ENCODE measurements around the gene CCNI2. TPM values are rescaled to one million over a fixed set of nuclear protein-coding genes. Genes with fewer than 3 reads are reported as not detected.
A peak's percentile ranks its signal among the peaks of the same experiment; 100 is the strongest.

CCNI2 gene
- total and polyA plus RNA-seq, 10 of the 15 experiments (the other 5 are each of a cell fraction or from before 2014, with no cell fraction given), result 1.8 to 8.0 (median 3.2) TPM

DNA sequence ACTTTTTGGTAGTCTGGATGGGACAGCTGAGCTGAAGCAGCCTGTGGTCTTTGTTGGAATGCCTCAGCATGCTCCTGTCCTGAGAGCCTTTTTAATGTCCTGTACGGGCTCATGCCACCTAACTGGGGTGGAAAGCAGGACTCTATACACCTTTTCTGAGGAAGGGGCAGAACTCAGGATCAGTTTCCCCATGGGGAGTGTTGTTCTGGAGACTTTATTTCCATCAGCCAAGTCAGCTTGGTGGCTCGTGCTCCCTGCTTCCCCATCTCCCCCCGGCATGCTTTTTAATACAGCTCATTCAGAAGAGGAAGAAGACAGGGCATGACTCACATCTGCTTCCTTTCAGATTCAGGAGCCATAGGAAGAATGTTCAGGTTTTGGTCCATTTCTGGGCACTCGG lies 34.9 kb downstream of the CCNI2 start (continued):
- TF ChIP-seq, protein P1, sequence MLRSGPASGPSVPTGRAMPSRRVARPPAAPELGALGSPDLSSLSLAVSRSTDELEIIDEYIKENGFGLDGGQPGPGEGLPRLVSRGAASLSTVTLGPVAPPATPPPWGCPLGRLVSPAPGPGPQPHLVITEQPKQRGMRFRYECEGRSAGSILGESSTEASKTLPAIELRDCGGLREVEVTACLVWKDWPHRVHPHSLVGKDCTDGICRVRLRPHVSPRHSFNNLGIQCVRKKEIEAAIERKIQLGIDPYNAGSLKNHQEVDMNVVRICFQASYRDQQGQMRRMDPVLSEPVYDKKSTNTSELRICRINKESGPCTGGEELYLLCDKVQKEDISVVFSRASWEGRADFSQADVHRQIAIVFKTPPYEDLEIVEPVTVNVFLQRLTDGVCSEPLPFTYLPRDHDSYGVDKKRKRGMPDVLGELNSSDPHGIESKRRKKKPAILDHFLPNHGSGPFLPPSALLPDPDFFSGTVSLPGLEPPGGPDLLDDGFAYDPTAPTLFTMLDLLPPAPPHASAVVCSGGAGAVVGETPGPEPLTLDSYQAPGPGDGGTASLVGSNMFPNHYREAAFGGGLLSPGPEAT (IDR thresholded peaks at IDR 0.05; ENCODE audit: low read depth), result no peak
- no peak for TF ChIP-seq CBX3 (IDR thresholded peaks at IDR 0.05; ENCODE audit: borderline replicate concordance, low read depth)

- TF ChIP-seq MEF2A (IDR thresholded peaks at IDR 0.05; ENCODE audit: insufficient read depth, low read depth, low read length), result peak; percentile 45; the same call in 1 of the 2 replicates
- TF ChIP-seq, protein P2, sequence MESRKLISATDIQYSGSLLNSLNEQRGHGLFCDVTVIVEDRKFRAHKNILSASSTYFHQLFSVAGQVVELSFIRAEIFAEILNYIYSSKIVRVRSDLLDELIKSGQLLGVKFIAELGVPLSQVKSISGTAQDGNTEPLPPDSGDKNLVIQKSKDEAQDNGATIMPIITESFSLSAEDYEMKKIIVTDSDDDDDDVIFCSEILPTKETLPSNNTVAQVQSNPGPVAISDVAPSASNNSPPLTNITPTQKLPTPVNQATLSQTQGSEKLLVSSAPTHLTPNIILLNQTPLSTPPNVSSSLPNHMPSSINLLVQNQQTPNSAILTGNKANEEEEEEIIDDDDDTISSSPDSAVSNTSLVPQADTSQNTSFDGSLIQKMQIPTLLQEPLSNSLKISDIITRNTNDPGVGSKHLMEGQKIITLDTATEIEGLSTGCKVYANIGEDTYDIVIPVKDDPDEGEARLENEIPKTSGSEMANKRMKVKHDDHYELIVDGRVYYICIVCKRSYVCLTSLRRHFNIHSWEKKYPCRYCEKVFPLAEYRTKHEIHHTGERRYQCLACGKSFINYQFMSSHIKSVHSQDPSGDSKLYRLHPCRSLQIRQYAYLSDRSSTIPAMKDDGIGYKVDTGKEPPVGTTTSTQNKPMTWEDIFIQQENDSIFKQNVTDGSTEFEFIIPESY (IDR thresholded peaks at IDR 0.05), result peak; percentile 88
- TF ChIP-seq IKZF1 (conservative IDR thresholded peaks at IDR 0.05), result 0 out of 2 replicates have a peak, but pooled peaks have one; percentile 40
- TF ChIP-seq RUNX3 (IDR thresholded peaks at IDR 0.05; ENCODE audit: low read length), result peak; percentile 10; the same call in 1 of the 2 replicates
- TF ChIP-seq IKZF2 (IDR thresholded peaks at IDR 0.05), result 0 out of 4 replicates have a peak, but pooled peaks have one; percentile 11 to 19
- TF ChIP-seq, protein P1 (IDR thresholded peaks at IDR 0.05; ENCODE audit: low read depth), result peak; percentile 34; the same call in 1 of the 2 replicates
- TF ChIP-seq USF2 (IDR thresholded peaks at IDR 0.05; ENCODE audit: borderline replicate concordance, low read depth, low read length), result no peak
- peak; percentile 16 for TF ChIP-seq MEF2B (IDR thresholded peaks at IDR 0.05; ENCODE audit: partially characterized antibody, poor library complexity, severe bottlenecking)
- no peak for TF ChIP-seq SIN3A (IDR thresholded peaks at IDR 0.05; ENCODE audit: low read depth, low read length)
- ATAC-seq (peak; percentile 61), DNase-seq (ENCODE audit: low read depth, low spot score) (no peak), FAIRE-seq (no peak)
- RAD21 ChIA-PET (ENCODE audit: unreplicated experiment), result interaction anchor here (0.7 to 1.0 kb wide), 5 partner anchors 12 to 35 kb away, joined by 3 to 5 read pairs (median 4); no protein-coding TSS in a partner anchor
- POLR2A ChIA-PET, result interaction anchor here (0.8 to 1.3 kb wide), 2 partner anchors 9 to 146 kb away, joined by 3 read pairs; no protein-coding TSS in a partner anchor
- Histone ChIP-seq H3K27ac (ENCODE audit: control insufficient read depth, insufficient read depth) (no peak overlapping the region), H4K20me1 (ENCODE audit: control insufficient read depth, insufficient read depth) (no peaks in the 10 kb centered on the region), H3K27me3 (replicated peaks in 1 of 2; ENCODE audit: control insufficient read depth in 2 of 2, insufficient read depth in 2 of 2, low read length in 1 of 2) (no peaks in the 10 kb centered on the region), H3K9ac (ENCODE audit: control insufficient read depth, insufficient read depth, low read length) (no peak overlapping the region), H3K4me1 (ENCODE audit: control insufficient read depth, insufficient read depth, low read length) (0 out of 2 replicates have a peak, but pooled peaks cover 3% of the 10 kb centered on the region), H3K4me2 (ENCODE audit: control insufficient read depth, insufficient read depth) (peak overlapping the region; percentile 35; the same call in 1 of the 2 replicates), H3K4me3 (no peak overlapping the region), H3K9me3 (replicated peaks; ENCODE audit: control insufficient read depth, insufficient read depth, low read length) (no peaks in the 10 kb centered on the region), H3K36me3 (ENCODE audit: control insufficient read depth in 2 of 2, insufficient read depth in 2 of 2, low read length in 1 of 2) (no peaks in the 10 kb centered on the region), H3K79me2 (ENCODE audit: control insufficient read depth, insufficient read depth, low read length) (no peaks in the 10 kb centered on the region), H2AFZ (ENCODE audit: control insufficient read depth, low read depth, low read length) (peak overlapping the region; percentile 67)
- intact Hi-C loops (cut with micrococcal nuclease; ENCODE audit: unreplicated experiment) (no loop called here), in situ Hi-C loops (cut with MboI) (no loop called here)
- 47% methylated on average over 5 of the region's 5 CpGs for WGBS (ENCODE audit: insufficient coverage, insufficient replicate concordance, low lambda C conversion rate, missing lambda C conversion rate)
- CTCF ChIA-PET, result interaction anchor here (0.7 to 2.2 kb wide), 13 partner anchors 8 to 285 kb away, joined by 3 to 9 read pairs (median 3); no protein-coding TSS in a partner anchor
- SMC1A ChIA-PET (ENCODE audit: uncharacterized antibody, unreplicated experiment), result interaction anchor here (0.8 to 2.6 kb wide), 9 partner anchors 12 to 146 kb away, joined by 3 to 9 read pairs (median 3); no protein-coding TSS in a partner anchor
- no TSS peak for BruUV-seq (replicated peaks)
Observed at GRCh38 chr5:132785365-132785764, 38.1 kb downstream of the CCNI2 start.
